Peyer's patch (tissue), 4 donors: Measurements from ENCODE around the gene AGMO.

Source experiments
- POLR2A ChIP-seq, 2 donors: fragments of 450-650 bp; IDR thresholded peaks; one replicate each; pipeline ENCODE4 v1.5.1; 2017; ENCODE audit warnings: antibody characterized with exemption in 2 of 2, mild to moderate bottlenecking in 2 of 2, moderate library complexity in 2 of 2
- TF ChIP-seq, protein P1 (sequence below), 6 experiments: fragments of 450-650 bp in 4 of 6; fragments of 200-600 bp in 2 of 6; sonication (generic) in 1 of 6; IDR thresholded peaks; one replicate each; pipeline ENCODE4 v1.5.1; 2017 to 2019; ENCODE audit warnings: antibody characterized with exemption in 6 of 6, mild to moderate bottlenecking in 3 of 6, moderate library complexity in 1 of 6

DNA sequence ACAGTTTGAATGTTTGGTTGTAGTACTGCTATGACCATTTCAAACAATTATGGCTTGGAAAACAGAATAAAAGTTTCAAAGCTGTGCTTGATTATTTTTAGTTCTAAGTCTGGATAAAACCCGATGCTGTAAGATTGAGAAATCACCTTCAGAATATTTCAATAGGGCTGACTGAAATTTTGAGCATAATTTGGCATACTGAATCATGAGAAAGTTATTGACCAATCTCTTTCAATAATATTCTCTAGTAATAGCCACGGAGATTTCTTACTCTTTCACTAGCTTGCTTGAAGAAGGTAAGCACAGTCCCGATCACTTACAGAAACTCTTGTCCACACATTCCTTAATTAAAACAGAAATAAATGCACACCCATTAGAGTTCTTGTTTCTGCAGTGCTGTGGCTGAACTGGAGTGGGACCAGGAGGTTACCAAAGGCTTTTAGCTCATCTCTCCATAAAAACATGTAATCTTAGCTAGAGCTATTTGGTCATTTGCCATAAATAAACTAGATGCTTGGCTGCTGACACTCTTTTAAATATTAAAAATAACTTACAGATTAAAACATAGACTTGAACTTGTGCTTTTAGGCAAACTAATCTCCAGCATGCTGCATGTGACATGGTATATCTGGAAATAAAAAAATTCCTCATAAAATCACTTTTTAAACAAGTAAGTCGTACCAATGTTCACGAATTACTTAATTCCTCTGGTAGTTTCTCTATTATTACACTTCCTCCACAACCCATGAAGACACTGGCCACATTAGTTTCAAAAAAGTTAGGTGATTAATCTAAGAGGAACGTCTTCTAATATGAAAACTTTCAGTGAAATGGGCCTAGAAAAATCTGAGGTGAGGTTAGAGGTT lies 97.8 kb downstream of the AGMO start:
- TF ChIP-seq, protein P1, sequence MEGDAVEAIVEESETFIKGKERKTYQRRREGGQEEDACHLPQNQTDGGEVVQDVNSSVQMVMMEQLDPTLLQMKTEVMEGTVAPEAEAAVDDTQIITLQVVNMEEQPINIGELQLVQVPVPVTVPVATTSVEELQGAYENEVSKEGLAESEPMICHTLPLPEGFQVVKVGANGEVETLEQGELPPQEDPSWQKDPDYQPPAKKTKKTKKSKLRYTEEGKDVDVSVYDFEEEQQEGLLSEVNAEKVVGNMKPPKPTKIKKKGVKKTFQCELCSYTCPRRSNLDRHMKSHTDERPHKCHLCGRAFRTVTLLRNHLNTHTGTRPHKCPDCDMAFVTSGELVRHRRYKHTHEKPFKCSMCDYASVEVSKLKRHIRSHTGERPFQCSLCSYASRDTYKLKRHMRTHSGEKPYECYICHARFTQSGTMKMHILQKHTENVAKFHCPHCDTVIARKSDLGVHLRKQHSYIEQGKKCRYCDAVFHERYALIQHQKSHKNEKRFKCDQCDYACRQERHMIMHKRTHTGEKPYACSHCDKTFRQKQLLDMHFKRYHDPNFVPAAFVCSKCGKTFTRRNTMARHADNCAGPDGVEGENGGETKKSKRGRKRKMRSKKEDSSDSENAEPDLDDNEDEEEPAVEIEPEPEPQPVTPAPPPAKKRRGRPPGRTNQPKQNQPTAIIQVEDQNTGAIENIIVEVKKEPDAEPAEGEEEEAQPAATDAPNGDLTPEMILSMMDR (IDR thresholded peaks at IDR 0.05): no peak
- TF ChIP-seq POLR2A (IDR thresholded peaks at IDR 0.05): no peak
